Hepatic stellate cell (primary cell): ENCODE measurements around the gene ARHGAP26.
"Not testable (repeated sequence)": the region's sequence is repeated elsewhere in the genome, so short reads cannot be mapped to it uniquely, and the experiment has no call there.

Experiments used
- DNase-seq: peaks from one replicate; pipeline ENCODE4 v3.0.0; 2011; ENCODE audit warnings: low spot score

ARHGAP26 gene

GRCh38 chr5:142961440-142962173 is 191.4 kb downstream of the ARHGAP26 start:
- DNase-seq = no peak

DNA sequence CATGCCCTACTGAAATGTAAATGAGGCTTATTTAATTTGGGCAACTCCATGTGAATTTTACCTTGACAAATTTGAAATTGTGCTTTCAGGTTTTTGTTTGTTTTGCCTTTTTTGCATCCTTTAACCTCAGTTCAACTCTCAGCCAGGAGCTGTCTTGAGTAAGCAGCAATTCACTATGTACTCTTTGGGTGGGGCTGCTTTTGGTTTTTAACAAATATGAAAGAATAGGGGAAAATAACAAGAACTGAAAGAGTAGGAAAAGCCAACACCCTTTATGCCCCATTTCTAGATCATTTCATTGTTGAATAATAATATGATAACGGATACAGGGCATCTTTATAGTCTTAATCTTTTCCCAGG is 192.0 kb downstream of the ARHGAP26 start:
- no peak for DNase-seq

- not testable (repeated sequence) for DNase-seq
Measured at GRCh38 chr5:142965258-142966120, 195.3 kb downstream of the ARHGAP26 start.

DNA sequence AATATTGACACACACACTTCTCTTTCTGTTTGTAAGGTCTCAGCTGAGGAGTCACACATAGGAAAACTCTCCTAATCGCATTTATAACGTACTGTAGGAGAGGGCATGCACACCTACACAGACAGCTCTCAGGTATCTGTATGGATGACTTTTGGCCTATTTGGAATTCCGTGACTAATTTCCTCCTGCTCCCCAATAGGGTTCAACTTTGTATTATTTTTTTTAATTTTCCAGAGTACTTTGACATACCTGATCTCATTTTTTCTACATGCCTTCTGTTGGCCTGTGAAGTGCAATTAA is 195.9 kb downstream of the ARHGAP26 start:
- DNase-seq = no peak

DNA sequence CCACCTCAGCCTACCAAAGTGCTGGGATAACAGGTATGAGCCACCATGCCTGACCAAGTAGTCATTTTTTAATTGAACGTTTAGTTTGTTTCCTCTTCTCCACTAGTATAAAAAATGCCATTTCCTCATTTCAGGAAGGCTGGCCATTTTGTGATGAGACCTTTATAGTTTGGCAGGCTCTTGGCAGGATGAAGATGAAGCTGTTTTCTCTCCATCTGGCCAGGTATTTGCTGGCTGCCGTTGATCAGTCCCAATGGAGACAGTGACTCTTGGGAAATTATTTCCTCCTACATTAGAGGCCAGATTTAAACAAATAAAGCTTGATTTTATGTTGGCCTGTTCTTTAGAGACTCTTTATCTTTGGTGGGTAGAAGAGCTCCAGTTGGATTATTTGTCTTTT is 199.0 kb downstream of the ARHGAP26 start:
- DNase-seq = no peak

- no peak for DNase-seq
Measured at GRCh38 chr5:142969624-142970439, 199.7 kb downstream of the ARHGAP26 start.

- DNase-seq = no peak
Measured at GRCh38 chr5:142970440-142971030, 200.4 kb downstream of the ARHGAP26 start.

GRCh38 chr5:142971303-142972013 is 201.3 kb downstream of the ARHGAP26 start:
- no peak for DNase-seq

GRCh38 chr5:142972064-142972570 is 201.9 kb downstream of the ARHGAP26 start:
- DNase-seq = no peak

DNA sequence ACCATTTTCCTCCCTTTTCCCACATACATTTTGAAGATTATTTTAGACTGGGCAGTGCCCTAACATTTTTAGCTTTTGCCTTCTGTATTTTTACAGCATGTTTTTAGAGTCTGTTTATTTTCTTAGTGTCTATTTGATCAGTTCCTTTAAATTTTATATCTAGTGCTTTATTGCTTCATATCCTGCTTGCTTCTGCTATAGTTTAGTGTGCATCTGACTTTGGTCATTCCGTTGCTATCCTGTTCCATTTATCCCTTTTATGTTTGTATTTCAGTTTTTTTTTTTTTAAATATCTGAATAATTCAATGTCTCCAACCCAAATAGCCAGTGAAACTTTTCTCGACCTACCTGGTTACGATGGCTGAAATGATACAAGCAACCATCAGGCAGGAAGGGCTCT is 203.8 kb downstream of the ARHGAP26 start:
- DNase-seq = no peak

DNA sequence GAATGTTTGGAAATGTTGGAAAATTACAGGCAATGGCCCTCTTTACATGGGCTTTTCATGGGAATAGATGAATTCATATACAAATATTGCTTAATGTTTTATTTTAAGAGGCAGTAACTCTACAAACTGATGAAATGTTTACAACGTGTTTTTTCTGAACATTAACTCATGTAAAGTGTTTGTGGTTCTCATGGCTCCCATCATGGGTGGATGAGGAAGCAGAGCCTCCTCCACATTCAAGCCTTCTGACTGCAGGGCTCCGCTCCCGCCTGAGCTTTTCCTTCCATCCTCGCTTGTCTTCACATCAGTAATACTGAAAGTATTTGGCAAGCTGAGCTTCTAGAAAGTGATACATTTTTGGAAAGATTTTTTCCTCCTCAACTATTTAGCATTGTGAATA is 204.2 kb downstream of the ARHGAP26 start:
- DNase-seq = no peak

GRCh38 chr5:142976861-142977260 is 206.7 kb downstream of the ARHGAP26 start:
- no peak for DNase-seq

DNA sequence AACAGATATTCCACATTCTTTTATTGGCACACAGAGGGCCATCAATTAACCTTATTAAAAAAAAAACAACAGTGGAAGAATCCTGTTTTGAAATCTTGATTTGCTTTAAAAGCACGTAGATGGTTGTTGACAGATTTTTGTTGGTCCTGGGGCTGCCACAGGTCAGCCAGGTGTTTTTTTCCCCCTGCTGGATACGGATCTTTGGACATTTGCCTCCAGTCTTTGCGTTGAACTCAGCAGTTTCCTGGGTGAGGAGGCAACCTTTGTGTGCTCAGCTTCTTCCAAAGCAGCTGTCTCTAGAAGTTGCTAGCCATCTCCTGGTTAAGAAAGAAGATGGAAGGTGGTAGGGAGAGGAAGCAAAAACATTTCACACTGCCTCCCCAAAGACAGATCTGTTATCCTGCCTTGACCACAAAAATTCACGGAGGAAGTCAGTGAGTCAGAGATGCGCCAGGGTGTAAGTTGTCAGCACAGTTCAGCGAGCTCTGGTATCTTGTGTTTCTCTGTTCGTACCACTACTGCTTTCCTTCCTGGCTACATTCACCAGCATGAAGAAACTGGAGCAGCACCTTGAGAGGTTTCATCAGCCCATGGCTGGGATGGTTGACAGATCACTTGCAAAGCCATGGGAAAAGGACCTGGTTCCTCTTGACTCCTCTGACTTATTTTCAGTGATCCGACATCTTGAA is 207.3 kb downstream of the ARHGAP26 start:
- DNase-seq = peak; percentile 75

DNA sequence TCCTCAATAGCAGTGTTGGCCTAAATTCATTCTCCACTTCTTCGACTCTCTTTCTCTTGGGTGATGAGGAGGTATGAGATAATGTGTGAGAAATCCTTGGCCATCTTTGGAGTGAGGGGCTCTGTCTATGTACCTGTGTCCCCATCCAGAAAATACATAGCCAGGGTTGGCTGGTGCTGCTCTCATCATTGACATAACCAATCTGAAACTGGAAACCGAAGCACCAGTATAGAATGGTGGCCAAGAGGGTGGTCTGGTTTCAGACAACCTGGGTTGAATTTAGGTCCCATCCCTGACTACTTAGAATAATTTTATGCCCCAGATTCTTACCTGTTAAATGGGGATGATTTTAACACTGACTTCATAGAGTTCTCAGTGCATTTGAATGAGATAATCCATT is 208.1 kb downstream of the ARHGAP26 start:
- DNase-seq = no peak

DNA sequence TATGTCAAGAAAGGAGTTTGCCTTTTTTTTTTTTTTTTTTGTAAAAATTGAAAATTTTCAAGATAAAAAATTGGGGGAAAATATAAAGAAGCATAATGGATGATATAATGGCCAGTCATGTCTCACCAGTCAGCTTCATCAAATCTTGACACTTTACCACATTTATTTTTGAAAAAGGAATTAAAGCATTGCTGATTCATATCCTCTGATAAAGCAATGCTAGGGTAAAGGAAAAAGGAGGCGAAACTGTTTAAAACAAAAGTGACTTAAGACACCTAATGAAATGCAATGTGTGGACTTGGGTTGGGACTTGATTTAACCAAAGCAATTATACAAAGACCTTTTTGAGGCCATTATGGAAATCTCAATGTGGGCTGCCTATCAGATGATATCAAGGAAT is 208.5 kb downstream of the ARHGAP26 start:
- DNase-seq = no peak

GRCh38 chr5:142979636-142980035 is 209.5 kb downstream of the ARHGAP26 start:
- no peak for DNase-seq

DNA sequence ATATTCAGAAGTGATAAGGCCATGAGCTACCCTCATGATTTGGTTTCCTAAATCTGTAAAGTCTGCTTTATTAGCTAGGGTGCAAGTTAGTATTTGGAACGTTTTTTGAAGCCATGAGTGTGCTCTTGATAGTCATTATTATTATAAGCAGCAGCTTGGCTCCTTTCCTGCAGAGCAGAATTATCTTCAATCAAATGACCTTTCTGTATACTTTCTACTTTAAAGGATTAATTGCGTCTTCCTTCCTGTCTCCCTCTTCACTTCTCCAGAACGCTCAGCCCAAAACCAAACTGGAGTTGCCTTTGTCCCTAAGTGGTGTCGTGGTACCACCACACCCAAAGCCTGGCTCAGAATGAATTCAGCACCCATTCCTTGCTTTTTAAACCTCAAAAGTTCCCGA is 211.3 kb downstream of the ARHGAP26 start:
- DNase-seq = no peak

DNA sequence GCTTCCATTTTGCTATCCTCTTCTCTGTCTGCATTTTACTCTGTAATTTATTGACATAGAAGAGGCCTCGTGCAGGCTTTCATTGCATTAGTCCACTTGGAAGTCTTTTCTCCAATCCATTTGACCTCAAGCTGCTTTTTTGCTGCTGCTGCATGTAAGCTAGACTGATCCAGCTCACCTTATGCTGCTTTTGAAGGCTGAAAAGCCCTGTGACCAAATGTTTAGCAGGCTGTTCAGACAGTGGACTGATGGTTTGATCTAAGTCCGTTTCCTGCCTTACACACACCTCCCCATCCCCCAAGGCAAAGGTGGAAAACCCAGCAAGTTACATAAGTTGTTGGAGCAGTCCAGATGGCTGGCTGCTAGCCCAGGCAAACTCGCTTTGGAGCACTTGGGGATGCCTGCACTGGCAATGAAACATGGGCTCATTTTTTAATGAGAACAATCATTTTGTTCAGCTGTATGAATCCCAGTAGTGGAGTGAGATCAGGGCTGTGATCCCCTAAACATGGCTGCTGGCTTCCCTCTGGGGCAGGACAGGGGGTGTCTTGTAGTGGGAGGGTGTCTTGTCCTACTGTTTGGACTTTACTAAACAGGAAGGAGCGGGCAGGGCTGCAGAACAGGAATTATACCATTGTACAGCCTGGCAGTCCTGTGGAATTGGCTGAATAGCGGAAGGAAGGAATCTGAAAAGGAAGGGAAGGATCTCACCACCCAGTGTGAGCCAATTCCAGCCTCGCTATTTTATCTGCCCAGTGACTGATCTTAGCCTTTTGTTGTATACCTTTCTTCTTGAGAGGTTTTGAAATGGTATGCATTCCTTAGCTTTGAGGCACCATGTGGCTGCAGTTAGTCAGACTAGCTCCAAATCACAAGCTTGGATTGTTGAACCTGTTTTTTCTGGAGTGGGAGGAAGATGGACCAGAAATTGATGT is 212.0 kb downstream of the ARHGAP26 start:
- peak; percentile 55 for DNase-seq

DNA sequence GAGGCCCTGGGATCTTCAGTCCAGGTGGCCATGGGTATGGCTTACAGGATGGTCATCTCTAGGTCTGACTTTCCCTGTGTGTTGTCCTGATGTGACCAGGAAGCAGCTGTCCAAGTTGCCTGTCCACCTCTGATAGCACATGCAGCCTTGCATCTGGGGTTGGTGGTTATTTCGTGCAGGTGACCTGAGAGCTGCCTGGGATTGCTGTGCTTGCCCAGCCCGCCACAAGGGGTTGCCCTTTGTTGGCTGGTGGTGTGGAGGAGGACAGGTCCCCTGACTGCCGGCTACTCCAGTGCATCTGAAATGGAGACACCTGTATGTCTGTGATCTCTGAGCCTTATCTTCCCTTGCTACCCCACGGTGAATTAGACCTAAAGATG is 212.6 kb downstream of the ARHGAP26 start:
- DNase-seq = no peak

DNA sequence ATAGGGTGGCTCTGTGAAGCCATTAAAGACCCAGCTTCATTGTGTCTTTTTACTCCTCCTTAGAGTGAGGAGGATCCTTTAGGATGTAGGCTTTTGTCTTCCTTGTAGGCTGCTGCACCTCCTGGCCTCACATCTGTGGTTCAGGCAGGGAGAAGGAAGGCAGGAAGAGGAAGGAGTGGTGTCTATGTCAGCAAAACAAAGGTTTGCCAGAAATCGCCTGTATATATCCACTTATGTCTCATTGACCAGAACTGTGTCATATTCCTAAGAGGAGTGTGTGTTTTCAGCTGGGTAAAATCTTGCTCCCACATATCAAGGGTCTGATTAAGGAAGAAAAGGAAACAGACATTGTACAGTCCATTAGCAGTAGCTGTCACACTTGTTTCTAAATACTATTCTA is 213.8 kb downstream of the ARHGAP26 start:
- no peak for DNase-seq
